Neural progenitor cell (in vitro differentiated cells): ENCODE results near the gene ARSB.

Experiments
- EZH2 ChIP-seq: fragments of 200-600 bp; sonication (generic); IDR thresholded peaks from 2 replicates; pipeline ENCODE4 v1.6.1; 2017; ENCODE audit warnings: antibody characterized with exemption, mild to moderate bottlenecking, moderate library complexity
- EZH2phosphoT487 ChIP-seq: fragments of 200-600 bp; sonication (generic); IDR thresholded peaks from 2 replicates; pipeline ENCODE4 v1.6.1; 2017; ENCODE audit warnings: antibody characterized with exemption
- TF ChIP-seq, protein P1 (sequence below): fragments of 200-600 bp; sonication (generic); IDR thresholded peaks from 2 replicates; pipeline ENCODE4 v1.5.1; 2017; ENCODE audit warnings: antibody characterized with exemption, mild to moderate bottlenecking

DNA sequence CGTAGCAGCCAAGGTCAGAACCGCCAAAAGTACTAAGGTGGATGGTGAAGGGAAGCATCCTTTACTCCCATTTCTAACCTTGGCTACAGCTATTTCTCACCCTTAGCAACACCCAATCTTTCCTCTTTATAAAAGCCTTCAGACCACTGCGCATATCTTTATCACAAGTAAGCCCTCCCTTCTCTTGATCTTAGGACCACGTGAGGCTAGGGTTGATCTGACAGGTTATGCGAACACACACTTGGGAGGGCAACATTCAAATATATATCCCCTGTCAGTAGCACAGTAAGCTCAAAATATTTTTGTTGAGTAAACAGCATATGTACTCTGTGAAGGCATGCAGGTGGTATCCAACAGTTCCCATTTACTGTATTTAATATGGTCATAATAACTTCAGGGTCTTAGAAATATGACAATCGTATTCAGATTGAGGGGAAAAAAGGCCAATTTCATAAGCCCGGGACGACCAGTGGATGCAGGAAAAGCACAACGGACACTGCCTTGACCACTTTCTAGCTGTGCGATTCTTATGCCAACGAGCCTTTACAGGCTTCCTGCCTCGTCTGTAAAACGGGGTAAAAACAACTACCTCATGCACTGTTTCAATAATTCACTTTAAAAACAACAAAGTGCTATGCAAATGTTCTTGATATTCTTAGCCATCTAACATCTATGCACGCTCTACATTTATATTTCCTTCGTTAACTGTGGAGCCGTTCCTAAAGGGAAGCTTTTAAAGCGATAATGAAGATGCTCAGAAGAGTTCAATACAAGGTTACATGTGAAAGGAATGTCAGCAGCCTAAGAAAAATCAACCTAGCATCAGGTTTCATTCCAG lies 1.3 kb downstream of the ARSB start:
- TF ChIP-seq, protein P1, sequence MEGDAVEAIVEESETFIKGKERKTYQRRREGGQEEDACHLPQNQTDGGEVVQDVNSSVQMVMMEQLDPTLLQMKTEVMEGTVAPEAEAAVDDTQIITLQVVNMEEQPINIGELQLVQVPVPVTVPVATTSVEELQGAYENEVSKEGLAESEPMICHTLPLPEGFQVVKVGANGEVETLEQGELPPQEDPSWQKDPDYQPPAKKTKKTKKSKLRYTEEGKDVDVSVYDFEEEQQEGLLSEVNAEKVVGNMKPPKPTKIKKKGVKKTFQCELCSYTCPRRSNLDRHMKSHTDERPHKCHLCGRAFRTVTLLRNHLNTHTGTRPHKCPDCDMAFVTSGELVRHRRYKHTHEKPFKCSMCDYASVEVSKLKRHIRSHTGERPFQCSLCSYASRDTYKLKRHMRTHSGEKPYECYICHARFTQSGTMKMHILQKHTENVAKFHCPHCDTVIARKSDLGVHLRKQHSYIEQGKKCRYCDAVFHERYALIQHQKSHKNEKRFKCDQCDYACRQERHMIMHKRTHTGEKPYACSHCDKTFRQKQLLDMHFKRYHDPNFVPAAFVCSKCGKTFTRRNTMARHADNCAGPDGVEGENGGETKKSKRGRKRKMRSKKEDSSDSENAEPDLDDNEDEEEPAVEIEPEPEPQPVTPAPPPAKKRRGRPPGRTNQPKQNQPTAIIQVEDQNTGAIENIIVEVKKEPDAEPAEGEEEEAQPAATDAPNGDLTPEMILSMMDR = no peak
- no peak for TF ChIP-seq EZH2phosphoT487
- no peak for TF ChIP-seq EZH2
